Activated T-helper 9 cell treated with anti-CD3 and anti-CD28 coated beads, Interleukin-2, amount 50 U/mL, for 16 hours (primary cell): ENCODE measurements around the gene RIC3.

Experiments used
- DNase-seq: peaks from one replicate; pipeline ENCODE4 v3.0.0-alpha.2; 2020; ENCODE audit warnings: low read depth

The RIC3 gene

DNA sequence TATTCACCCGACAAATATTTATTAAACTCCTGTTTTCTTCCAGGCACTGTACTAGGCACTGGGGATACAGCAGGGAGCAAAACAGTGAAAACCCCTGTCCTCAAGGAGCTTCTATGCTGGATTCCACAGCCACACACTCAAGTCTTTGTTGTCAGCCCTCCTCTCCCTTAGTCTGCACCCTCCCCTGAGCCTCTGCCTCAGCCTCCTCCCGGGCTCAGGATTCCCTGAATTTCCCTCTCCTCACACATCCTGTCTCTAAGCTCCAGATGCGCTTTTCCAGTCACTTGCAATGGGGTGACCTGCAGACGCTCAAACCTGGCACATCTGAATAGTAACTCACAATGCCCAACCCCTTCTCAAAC is 101.3 kb downstream of the RIC3 start:
- no peak for DNase-seq

DNA sequence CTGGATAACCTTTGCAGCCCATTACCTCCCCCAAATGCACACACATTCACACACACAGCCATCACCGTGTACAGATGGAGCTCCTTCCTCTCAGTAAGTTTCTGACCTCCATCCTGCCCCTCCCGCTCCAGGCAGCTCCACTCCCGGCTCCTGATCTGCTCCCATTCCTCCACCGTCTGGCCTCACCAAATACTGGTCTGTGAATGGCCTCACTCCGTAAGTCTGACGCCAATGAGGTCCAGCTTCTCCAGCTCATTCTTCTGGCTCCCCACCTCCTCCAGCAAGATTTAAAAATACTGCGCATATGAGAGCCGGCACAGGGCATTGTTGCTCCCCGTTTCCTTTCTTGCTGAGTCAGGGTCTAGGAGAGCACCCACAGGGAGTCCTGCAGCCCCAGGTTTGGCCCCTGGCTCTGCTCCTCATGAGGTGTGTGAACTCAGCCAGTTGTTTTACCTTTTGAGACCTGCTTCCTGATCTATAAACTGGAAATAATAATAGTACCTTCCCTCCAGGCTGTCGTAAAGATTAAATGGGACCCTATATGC is 101.8 kb downstream of the RIC3 start:
- DNase-seq: no peak

DNA sequence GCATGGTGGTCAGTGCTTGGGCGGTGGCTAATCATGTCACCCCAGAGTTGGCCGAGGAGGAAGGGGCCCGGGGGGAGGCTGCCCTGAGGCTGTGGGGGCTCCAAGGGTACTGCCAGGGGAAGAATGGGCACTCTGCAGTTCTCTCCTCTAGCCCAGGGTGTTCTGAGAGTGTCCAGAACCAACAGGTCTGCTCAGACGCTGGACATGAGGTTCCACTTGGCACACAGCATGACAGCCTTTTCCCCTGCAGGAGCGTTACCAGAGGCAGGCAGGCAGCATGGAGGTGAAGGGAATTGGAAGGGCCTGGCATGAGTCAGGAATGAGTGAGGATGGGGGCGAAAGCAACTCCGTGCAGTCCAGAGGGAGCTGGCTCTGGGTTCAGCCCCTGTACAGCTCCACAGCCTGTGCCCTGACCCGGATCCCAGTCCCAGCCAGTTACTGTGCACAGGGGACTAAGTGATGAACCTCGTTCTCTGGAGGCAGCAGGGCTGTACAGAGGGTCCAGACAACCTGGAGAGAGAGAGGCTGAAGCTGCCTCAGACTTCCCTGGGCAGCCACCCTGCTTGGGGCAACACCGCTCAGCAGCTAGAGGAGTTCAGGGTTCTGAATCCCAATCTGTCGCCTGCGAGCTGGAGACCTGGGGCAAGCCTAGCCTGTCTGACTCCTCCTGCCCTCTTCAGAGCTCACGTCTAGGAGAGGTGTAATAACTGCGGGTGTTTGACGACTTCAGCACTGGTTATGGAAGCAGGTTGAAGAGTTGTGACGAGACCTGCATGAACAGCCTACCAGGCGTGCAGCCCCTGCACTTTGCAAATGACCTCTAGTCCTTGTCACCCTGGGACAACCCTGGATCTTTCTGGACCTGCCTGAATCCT is 102.6 kb downstream of the RIC3 start:
- DNase-seq: no peak

DNA sequence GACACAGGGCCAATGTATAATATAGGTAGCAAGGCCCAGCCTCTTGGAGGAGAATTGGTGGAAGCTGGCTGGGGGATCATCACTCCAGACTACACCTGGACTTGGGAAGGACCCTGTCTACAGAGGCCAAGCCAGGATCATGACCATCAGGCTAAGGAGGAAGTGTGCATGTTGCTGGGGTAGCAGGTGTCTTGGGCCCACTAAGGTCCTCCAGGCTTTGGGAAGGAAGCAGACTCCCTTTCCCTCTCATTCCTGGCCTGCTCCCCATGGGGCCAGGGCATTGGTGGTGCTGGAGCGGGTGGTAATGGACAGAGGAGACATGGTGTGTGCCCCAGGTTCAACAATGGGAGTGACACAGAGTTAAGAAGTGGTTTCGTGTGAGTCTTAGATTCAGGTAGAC is 103.8 kb downstream of the RIC3 start:
- no peak for DNase-seq

DNA sequence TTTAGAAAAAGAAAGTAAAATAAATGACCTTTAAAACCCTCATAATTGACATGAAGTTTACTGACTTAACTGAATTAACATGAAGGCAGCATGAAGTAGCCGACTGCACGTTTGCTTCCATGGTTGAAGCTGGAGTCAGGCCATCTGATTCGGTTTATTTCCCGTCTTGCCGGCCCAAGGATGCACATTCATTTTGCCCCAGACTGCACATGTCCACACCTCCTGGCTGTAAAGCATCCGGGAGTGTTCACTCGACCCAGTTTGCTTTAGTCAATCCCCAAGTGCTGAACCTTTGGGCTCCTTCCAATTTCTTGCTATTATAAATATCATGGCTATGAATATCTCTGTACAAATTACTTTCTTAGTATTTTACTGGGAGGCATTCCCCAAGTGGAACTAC is 105.5 kb downstream of the RIC3 start:
- DNase-seq: no peak

DNA sequence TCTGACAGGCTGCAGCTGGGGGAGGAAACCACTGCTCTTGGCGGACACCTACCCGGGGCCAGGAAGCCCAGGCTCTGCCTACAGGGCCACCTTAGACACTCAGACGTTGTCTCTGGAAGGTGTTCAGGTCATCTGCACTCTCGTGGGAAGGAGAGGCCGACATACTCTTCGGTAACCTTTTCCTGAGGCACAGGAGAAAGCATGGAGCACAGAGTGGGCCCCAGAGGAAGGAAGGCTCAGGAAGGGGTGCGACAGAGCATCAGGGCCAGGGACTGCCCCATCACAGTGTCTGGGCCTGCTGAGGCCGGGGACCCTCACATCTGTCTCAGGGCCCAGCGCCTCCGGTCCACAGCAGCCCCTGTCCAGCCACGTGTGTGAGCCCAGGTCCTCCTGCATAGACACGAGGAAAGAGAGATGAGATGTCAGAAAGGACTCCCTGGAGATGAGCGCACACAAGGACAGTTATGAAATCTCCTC is 106.0 kb downstream of the RIC3 start:
- DNase-seq: no peak

DNA sequence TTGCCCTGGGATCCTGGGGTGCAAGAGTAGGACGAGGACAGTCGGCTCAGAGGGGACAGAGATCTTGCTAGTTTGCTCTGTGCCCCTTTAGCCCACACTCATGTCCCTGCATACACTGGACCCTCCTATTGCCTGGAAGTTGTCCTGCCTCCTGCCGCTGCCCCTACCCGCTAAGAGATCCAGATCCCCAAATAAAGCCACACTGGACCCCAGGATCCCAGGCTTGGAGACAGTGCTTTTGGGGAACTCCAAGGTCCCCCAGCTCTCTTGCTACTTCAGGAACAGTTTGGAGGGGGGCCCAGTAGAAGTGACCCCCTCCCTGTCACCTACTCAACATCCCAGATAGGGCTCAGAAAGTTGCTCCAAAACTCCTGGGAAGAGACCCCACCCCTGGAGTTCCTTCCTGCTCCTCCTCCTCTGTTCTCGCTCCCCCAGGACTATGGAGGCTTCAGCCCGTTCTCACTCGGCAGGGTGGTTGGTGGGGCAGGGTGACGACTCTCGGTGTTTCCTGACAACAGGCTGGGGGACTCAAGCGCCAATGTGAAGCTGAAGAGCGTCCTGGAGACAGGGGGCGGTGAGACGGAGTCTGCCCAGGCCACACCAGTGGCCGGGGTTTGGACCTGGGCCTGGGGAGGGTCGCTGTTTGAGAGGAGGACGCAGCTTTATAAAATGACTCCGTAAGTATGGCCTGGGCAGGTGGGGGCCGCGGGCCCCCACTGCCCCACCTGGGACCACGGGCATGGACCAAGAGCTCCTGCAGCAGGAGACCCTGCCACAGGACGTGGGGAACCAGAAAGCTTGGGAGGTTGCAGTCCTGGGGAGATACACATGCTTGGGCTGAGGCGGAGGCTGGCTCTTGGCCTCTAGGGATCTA is 107.0 kb downstream of the RIC3 start:
- DNase-seq: no peak

DNA sequence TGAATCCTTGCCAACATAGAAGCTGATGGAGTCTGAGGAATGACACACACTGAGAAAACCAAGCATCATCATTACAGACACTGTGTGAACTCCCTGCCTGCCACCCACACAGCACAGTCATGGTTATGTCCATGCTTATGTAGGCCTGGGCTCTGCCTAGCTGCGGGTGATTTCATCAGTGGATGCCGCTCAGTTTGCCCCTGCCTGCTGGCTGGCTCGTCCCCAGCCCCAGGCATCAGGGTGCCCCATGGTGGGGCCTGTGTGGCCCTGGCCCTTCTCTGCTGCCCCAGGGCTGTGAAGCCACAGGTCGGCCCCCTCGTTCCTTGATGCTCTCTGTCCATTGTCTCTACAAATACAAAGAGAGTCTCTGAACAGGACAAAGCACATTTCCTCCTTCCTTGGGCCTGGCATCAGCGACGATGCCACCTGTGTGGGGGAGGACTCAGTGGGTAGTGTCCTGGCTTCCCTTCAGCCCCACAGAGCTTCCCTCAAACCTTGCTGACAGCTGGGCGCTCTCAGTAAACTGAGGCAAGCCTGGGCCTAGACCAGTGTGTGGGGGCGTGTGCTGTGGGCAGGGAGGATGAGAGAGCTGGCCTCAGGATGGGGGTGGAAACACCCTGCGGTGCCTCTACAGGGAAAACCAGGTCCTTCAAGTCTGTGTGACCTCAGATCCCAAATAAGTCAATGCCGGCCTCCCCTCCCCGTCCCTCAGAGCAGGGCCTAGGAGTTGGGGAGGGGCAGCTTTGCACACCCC is 107.8 kb downstream of the RIC3 start:
- DNase-seq: no peak

DNA sequence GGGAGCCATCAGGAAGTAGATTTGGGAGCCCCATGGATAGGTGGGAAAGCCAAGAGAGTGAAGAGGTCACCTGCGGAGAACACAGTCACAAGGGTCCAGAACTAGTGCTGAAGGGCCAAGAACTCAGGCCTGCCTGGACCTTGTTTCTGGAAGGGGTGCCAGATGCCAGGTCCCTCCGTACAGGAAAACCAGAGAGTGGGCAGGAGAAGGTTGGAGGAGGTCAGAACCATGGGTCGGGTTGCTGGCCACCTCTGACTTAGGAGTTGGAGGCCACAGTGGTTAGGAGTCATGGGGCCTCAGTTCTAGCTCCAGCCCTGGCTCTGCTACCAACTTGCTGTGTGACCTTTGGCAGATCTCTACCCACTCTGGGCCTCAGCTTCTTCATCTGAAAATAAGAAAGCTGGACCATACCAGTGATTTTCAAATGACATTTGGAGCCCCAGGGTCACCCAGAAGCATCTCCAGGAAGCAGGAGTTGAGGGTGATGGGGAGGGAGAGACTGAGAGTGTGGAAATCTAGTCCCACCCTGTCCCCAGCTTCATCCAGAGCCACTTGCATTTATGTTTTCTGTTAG is 108.6 kb downstream of the RIC3 start:
- DNase-seq: no peak

DNA sequence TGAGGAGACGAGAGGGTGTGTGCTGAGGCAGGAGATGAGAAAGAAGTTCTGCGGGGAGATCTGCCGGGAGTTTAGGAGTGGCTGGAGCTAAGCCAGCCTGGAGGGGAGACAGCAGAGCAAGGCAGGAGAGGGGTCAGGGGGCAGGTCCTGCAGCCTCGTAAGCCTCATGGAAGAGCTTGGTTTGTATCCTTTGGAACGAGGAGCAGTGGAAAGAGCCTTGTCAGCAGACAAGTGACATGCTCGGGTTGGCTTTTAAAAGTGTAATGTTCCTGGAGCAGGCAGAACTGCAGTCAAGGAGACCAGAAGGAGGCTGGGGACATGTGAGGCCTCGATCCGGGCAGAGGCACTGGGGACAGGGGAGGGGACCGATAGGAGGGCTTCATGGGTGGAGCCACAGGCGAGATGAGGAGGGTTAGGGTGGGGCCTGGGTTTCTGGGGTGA is 109.2 kb downstream of the RIC3 start:
- no peak for DNase-seq

DNA sequence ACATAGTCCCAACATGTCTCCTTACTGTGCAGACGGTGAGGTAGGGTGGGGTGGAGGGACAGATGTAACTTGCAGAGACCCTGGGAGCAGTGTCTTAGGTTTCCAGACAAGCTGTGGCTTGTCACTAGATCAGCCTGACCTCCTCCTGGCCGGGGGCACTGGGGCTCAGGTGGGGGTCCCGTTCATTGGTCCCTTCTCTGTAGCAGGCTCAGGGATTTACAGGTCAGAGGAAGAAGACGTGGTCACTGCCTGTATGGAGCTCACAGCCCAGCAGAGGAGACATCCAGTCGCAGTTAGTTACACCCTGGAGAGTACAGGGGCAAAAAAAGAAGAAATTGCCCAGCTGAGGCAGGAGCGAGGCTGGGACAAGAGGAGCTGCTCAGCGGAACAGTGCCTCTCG is 109.8 kb downstream of the RIC3 start:
- DNase-seq: no peak

DNA sequence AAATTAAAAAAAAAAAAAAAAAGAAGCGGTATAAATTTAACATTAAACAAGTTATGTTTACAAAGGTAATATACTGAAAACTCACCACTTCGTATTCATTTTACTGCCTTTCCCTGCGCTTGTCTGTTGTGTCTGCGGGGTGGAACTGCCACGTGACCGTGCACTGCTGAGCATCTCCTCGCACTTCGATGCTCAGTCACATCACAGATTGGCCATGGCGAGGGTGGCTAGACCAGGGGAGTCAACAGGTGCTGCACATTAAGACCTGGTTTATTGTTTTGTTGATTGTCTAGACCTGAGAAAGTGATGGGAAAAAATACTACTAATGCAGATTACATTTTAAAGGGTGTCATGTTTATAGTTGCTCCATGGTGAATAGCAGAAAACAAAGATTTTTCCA is 110.6 kb downstream of the RIC3 start:
- no peak for DNase-seq

DNA sequence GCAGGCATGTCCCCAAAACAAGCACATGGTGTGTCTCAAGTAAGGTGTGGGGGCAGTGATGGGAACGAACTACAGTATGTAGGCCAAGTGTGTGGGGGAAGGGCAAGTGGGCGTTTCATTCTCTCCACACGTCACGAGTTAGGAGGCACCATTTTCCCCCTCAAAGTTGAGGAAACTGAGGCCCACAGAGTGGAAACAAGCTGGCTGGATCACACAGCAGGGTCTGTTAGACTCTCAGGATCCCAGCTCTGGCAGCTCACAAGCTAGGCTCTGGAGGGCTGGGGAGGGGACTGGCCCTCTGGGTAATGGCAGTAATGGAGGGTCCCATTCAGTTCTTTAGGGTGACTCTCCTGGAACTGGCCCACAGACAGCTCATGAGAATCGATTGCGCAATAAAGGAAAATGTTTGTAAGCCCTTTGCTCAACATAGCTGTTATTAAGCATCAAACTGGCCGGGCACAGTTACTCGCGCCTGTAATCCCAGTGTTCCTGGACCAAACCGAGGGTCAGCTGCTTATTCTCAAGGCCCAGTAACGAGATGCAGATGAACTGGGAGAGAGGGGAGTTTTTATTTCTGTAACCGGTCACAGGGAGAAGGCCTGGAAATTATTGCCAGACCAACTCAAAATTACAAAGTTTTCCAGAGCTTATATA is 111.9 kb downstream of the RIC3 start:
- no peak for DNase-seq
